Endodermal cell (in vitro differentiated cells): ENCODE measurements around the gene SEPTIN10. TPM values are rescaled to one million over a fixed set of nuclear protein-coding genes. Genes with fewer than 3 reads are reported as not detected.

Experiments
- DNase-seq: peaks from one replicate; pipeline ENCODE4 v3.0.0-alpha.2; 2017
- H3K27ac ChIP-seq: 2 replicates; pipeline ENCODE4 v1.5.1; 2013; ENCODE audit warnings: mild to moderate bottlenecking, low read depth, low read length, moderate library complexity
- H3K27me3 ChIP-seq: 2 replicates; pipeline ENCODE4 v1.6.1; 2013; ENCODE audit warnings: mild to moderate bottlenecking, low read length, moderate library complexity; ENCODE audit not compliant: insufficient read depth, control insufficient read depth, poor library complexity, severe bottlenecking
- H3K36me3 ChIP-seq: 2 replicates; pipeline ENCODE4 v1.7.0; 2013; ENCODE audit warnings: mild to moderate bottlenecking, low read length, moderate library complexity; ENCODE audit not compliant: control insufficient read depth, insufficient read depth
- H3K4me1 ChIP-seq: one replicate; pipeline ENCODE4 v1.7.0; 2013; ENCODE audit warnings: low read length; ENCODE audit not compliant: control insufficient read depth, insufficient read depth
- H3K4me3 ChIP-seq: 2 replicates; pipeline ENCODE4 v1.5.1; 2013; ENCODE audit warnings: mild to moderate bottlenecking, low read length, moderate library complexity
- H3K9ac ChIP-seq: 2 replicates; pipeline ENCODE4 v1.6.1; 2013; ENCODE audit warnings: mild to moderate bottlenecking, low read length, moderate library complexity; ENCODE audit not compliant: poor library complexity, severe bottlenecking; ENCODE audit errors: extremely low read depth
- H3K9me3 ChIP-seq: 2 replicates; pipeline ENCODE4 v1.6.1; 2013; ENCODE audit warnings: mild to moderate bottlenecking, low read length, moderate library complexity; ENCODE audit not compliant: control insufficient read depth
- H3K27ac Mint-ChIP-seq: 2 replicates; pipeline ENCODE4 v1.8.0; 2020; ENCODE audit warnings: mixed read lengths
- H3K27me3 Mint-ChIP-seq: 2 replicates; pipeline ENCODE4 v1.8.0; 2021; ENCODE audit warnings: mild to moderate bottlenecking, mixed read lengths; ENCODE audit not compliant: insufficient read depth
- H3K36me3 Mint-ChIP-seq: 2 replicates; pipeline ENCODE4 v1.8.0; 2020; ENCODE audit warnings: low read depth, mixed read lengths
- H3K4me1 Mint-ChIP-seq: 2 replicates; pipeline ENCODE4 v1.8.0; 2020; ENCODE audit warnings: mixed read lengths
- H3K4me3 Mint-ChIP-seq: 2 replicates; pipeline ENCODE4 v1.8.0; 2020; ENCODE audit warnings: mild to moderate bottlenecking, moderate library complexity, mixed read lengths
- H3K9me3 Mint-ChIP-seq: 2 replicates; pipeline ENCODE4 v1.8.0; 2020; ENCODE audit warnings: mild to moderate bottlenecking, mixed read lengths
- WGBS, 2 experiments: methylation state at CpG; one replicate each; pipeline versions ENCODE4 v1.1.5 to v1.1.7; 2013; ENCODE audit warnings: missing lambda C conversion rate in 2 of 2, mixed read lengths in 1 of 2; ENCODE audit not compliant: insufficient coverage in 1 of 2, insufficient read length in 1 of 2; 5-methylcytosine and 5-hydroxymethylcytosine counted together
- total RNA-seq, 2 donors: library from RNA; stranded (reverse); fragmentation: NEBNext Ultra II Directional in 1 of 2; extraction: Animal tissue kit (Norgen Biotek cat#: 25700) in 1 of 2; gene quantifications; 2 replicates in 1 of 2; 3 replicates in 1 of 2; pipeline ENCODE4 v1.2.1, GENCODE V29; 2021
- TF ChIP-seq, protein P1 (sequence below): fragments of 200-600 bp; sonication (generic); conservative IDR thresholded peaks from 2 replicates; pipeline ENCODE4 v1.5.0; 2021; ENCODE audit warnings: antibody characterized with exemption, mild to moderate bottlenecking

Gene SEPTIN10
- total RNA-seq, 2 donors from 2014 or later: 103 to 120 TPM

DNA sequence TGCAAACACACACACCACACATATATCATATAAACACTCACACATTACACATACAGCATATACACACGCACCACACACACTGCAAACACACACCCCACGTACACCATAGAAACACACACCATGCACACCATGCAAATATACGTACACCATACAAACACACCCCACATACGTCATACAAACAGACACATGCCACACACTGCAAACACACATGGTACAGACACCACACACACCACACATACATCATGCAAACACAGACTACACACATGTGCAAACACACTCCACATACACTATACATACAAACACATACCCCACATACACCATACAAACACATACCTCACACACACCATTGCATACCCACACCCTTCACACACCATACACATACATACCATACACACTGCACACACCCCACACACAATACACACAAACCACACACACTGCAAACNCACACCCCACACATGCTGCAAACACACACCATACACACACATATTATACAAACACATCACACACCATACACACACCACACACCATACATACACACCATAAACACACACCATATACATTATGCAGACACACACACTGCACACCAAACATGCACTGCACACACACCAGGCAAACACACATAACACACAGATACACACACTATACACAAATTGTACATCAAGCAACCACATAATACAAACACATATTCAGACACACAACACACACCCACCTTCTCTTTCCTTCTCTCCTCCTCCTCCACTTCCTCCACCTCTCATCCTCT lies 120.4 kb downstream of the SEPTIN10 start:
- Histone ChIP-seq H3K27ac (no peak overlapping the region), H3K27me3 (no peaks in the 10 kb centered on the region), H3K4me3 (no peak overlapping the region), H3K9ac (no peak overlapping the region), H3K36me3 (no peaks in the 10 kb centered on the region), H3K4me1 (no peaks in the 10 kb centered on the region), H3K9me3 (peaks cover 4% of the 10 kb centered on the region)
- no peak for DNase-seq
- no peaks in the 10 kb centered on the region for H3K9me3 Mint-ChIP-seq
- TF ChIP-seq, protein P1, sequence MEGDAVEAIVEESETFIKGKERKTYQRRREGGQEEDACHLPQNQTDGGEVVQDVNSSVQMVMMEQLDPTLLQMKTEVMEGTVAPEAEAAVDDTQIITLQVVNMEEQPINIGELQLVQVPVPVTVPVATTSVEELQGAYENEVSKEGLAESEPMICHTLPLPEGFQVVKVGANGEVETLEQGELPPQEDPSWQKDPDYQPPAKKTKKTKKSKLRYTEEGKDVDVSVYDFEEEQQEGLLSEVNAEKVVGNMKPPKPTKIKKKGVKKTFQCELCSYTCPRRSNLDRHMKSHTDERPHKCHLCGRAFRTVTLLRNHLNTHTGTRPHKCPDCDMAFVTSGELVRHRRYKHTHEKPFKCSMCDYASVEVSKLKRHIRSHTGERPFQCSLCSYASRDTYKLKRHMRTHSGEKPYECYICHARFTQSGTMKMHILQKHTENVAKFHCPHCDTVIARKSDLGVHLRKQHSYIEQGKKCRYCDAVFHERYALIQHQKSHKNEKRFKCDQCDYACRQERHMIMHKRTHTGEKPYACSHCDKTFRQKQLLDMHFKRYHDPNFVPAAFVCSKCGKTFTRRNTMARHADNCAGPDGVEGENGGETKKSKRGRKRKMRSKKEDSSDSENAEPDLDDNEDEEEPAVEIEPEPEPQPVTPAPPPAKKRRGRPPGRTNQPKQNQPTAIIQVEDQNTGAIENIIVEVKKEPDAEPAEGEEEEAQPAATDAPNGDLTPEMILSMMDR: no peak
- WGBS, 2 experiments: 67 to 91% methylated on average over 1 to 4 of the region's 4 CpGs
- H3K4me1 Mint-ChIP-seq: no peaks in the 10 kb centered on the region
- no peak overlapping the region for H3K27ac Mint-ChIP-seq
- no peak overlapping the region for H3K4me3 Mint-ChIP-seq
- H3K36me3 Mint-ChIP-seq: no peaks in the 10 kb centered on the region
- peaks cover 3% of the 10 kb centered on the region for H3K27me3 Mint-ChIP-seq

Other genes starting within 250 kb of the SEPTIN10 start
- 10 to 100 TPM; 11.1 to 14.9 TPM for gene SOWAHC, start 398 bp upstream of the SEPTIN10 start, total RNA-seq
- gene RGPD5, start 180.3 kb upstream of the SEPTIN10 start, total RNA-seq: 100 to 1,000 TPM; 128 to 161 TPM